ENCODE data around the gene THRB. TPM values are rescaled to one million over a fixed set of nuclear protein-coding genes. Genes with fewer than 3 reads are reported as not detected.

The THRB gene
- total RNA-seq, 4 donors from 2014 or later, result 9.8 to 52.4 (median 31.3) TPM

- H3K27me3 ChIP-seq, result no peaks in the 10 kb centered on the region
- WGBS, 2 donors (ENCODE audit: low coverage in 1 of 2), result 50 to 54% methylated on average over 1 to 2 of the region's 2 CpGs
- intact Hi-C loops (cut with DNase I; ENCODE audit: low total_unique reads), result no loop called here
- H3K4me1 ChIP-seq, result peaks cover 0 to 8% (median under 1%) of the 10 kb centered on the region in 4 donors
- H3K27ac ChIP-seq, result peak overlapping the region in 1 of 4 donors; percentile 24
- no peaks in the 10 kb centered on the region for H3K36me3 ChIP-seq
- in situ Hi-C loops (cut with MboI; ENCODE audit: low pct_ligation_motif_present in 1 of 4, low pct_unique_long_range_greater_than_20kb in 1 of 4, low sequenced_read_pairs in 3 of 4), result no loop called here
- TF ChIP-seq POLR2AphosphoS5 (IDR thresholded peaks at IDR 0.05), result peak in 1 of 3 donors; percentile 31
- TF ChIP-seq, protein P1, sequence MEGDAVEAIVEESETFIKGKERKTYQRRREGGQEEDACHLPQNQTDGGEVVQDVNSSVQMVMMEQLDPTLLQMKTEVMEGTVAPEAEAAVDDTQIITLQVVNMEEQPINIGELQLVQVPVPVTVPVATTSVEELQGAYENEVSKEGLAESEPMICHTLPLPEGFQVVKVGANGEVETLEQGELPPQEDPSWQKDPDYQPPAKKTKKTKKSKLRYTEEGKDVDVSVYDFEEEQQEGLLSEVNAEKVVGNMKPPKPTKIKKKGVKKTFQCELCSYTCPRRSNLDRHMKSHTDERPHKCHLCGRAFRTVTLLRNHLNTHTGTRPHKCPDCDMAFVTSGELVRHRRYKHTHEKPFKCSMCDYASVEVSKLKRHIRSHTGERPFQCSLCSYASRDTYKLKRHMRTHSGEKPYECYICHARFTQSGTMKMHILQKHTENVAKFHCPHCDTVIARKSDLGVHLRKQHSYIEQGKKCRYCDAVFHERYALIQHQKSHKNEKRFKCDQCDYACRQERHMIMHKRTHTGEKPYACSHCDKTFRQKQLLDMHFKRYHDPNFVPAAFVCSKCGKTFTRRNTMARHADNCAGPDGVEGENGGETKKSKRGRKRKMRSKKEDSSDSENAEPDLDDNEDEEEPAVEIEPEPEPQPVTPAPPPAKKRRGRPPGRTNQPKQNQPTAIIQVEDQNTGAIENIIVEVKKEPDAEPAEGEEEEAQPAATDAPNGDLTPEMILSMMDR (IDR thresholded peaks at IDR 0.05), result no peak
- TF ChIP-seq POLR2A (IDR thresholded peaks at IDR 0.05), result no peak
- peak; percentile 55 for DNase-seq
- no peaks in the 10 kb centered on the region for H3K9me3 ChIP-seq
- H3K4me3 ChIP-seq, result no peak overlapping the region
Observed at GRCh38 chr3:24538891-24539290, 44.2 kb upstream of the THRB start.

- TF ChIP-seq EP300 (IDR thresholded peaks at IDR 0.05; ENCODE audit: low read depth) (no peak), POLR2AphosphoS5 (IDR thresholded peaks at IDR 0.05) (no peak), POLR2A (IDR thresholded peaks at IDR 0.05) (no peak)
- TF ChIP-seq, protein P1 (IDR thresholded peaks at IDR 0.05), result no peak
- intact Hi-C loops (cut with DNase I; ENCODE audit: low total_unique reads), result no loop called here
- no peaks in the 10 kb centered on the region for H3K36me3 ChIP-seq
- peaks cover 0 to 5% (median under 1%) of the 10 kb centered on the region in 4 donors for H3K4me1 ChIP-seq
- H3K9me3 ChIP-seq, result no peaks in the 10 kb centered on the region
- in situ Hi-C loops (cut with MboI; ENCODE audit: low pct_ligation_motif_present in 1 of 4, low pct_unique_long_range_greater_than_20kb in 1 of 4, low sequenced_read_pairs in 3 of 4), result no loop called here
- H3K4me3 ChIP-seq, result no peak overlapping the region
- 74 to 82% methylated on average over 8 to 10 of the region's 10 CpGs for WGBS, 2 donors (ENCODE audit: low coverage in 1 of 2)
- H3K27me3 ChIP-seq, result no peaks in the 10 kb centered on the region
- DNase-seq, result no peak
- H3K27ac ChIP-seq, result no peak overlapping the region
Observed at GRCh38 chr3:24533561-24534193, 39.0 kb upstream of the THRB start.

- H3K27me3 ChIP-seq, result no peaks in the 10 kb centered on the region
- intact Hi-C loops (cut with DNase I; ENCODE audit: low total_unique reads) (no loop called here), in situ Hi-C loops (cut with MboI; ENCODE audit: low pct_ligation_motif_present in 1 of 4, low pct_unique_long_range_greater_than_20kb in 1 of 4, low sequenced_read_pairs in 3 of 4) (no loop called here)
- no peaks in the 10 kb centered on the region for H3K9me3 ChIP-seq
- H3K36me3 ChIP-seq, result no peaks in the 10 kb centered on the region
- H3K27ac ChIP-seq, result no peak overlapping the region
- TF ChIP-seq POLR2AphosphoS5 (IDR thresholded peaks at IDR 0.05) (no peak), POLR2A (IDR thresholded peaks at IDR 0.05) (no peak), EP300 (IDR thresholded peaks at IDR 0.05; ENCODE audit: low read depth) (no peak)
- TF ChIP-seq, protein P1 (IDR thresholded peaks at IDR 0.05), result no peak
- peaks cover 0 to 6% (median 0%) of the 10 kb centered on the region in 4 donors for H3K4me1 ChIP-seq
- DNase-seq, result no peak
- no peak overlapping the region for H3K4me3 ChIP-seq
- 68 to 91% methylated on average over 4 of the region's 4 CpGs for WGBS, 2 donors (ENCODE audit: low coverage in 1 of 2)
Observed at GRCh38 chr3:24530471-24530870, 35.8 kb upstream of the THRB start.

GRCh38 chr3:24529210-24529609 lies 34.6 kb upstream of the THRB start:
- no peaks in the 10 kb centered on the region for H3K9me3 ChIP-seq
- H3K36me3 ChIP-seq, result no peaks in the 10 kb centered on the region
- DNase-seq, result no peak
- TF ChIP-seq POLR2AphosphoS5 (IDR thresholded peaks at IDR 0.05) (no peak), POLR2A (IDR thresholded peaks at IDR 0.05) (no peak), EP300 (IDR thresholded peaks at IDR 0.05; ENCODE audit: low read depth) (no peak)
- TF ChIP-seq, protein P1 (IDR thresholded peaks at IDR 0.05), result no peak
- intact Hi-C loops (cut with DNase I; ENCODE audit: low total_unique reads) (no loop called here), in situ Hi-C loops (cut with MboI; ENCODE audit: low pct_ligation_motif_present in 1 of 4, low pct_unique_long_range_greater_than_20kb in 1 of 4, low sequenced_read_pairs in 3 of 4) (no loop called here)
- no peaks in the 10 kb centered on the region for H3K27me3 ChIP-seq
- H3K4me3 ChIP-seq, result no peak overlapping the region
- peaks cover 0 to 6% (median 0%) of the 10 kb centered on the region in 4 donors for H3K4me1 ChIP-seq
- no peak overlapping the region for H3K27ac ChIP-seq
